ENCODE results near the gene UBE2F. TPM values are rescaled to one million over a fixed set of nuclear protein-coding genes. Genes with fewer than 3 reads are reported as not detected.

Gene UBE2F
- total RNA-seq, 1 experiment from 2014 or later, result 51.2 TPM

DNA sequence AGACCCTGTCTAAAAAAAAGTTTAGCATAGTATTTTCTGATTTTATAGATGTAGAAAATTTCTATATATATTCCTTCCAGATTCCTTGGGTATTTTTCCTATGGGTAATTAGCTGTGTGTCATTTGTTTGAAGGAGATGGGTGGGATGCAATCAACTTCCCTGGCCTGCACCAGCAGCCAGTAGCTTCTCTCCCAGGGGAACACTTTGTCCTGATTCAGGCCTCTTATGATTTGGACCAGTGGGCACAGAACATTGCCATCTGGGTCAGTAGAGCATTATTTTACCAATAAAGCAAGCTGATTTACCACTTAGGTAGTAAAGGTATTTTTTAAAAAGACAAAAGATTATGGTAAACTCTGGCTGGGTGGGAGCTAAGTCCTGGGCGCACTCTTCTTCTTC lies 26.9 kb downstream of the UBE2F start:
- H3K4me1 ChIP-seq (ENCODE audit: insufficient read depth, low read length, poor library complexity, severe bottlenecking), result no peaks in the 10 kb centered on the region
- no peaks in the 10 kb centered on the region for H3K27me3 ChIP-seq (replicated peaks; ENCODE audit: insufficient read depth, low read depth, low read length, poor library complexity)
- H3K36me3 ChIP-seq (ENCODE audit: insufficient read depth, low read length, poor library complexity, severe bottlenecking), result peaks cover 11% of the 10 kb centered on the region
- BruUV-seq (replicated peaks), result no TSS peak
- TF ChIP-seq, protein P1, sequence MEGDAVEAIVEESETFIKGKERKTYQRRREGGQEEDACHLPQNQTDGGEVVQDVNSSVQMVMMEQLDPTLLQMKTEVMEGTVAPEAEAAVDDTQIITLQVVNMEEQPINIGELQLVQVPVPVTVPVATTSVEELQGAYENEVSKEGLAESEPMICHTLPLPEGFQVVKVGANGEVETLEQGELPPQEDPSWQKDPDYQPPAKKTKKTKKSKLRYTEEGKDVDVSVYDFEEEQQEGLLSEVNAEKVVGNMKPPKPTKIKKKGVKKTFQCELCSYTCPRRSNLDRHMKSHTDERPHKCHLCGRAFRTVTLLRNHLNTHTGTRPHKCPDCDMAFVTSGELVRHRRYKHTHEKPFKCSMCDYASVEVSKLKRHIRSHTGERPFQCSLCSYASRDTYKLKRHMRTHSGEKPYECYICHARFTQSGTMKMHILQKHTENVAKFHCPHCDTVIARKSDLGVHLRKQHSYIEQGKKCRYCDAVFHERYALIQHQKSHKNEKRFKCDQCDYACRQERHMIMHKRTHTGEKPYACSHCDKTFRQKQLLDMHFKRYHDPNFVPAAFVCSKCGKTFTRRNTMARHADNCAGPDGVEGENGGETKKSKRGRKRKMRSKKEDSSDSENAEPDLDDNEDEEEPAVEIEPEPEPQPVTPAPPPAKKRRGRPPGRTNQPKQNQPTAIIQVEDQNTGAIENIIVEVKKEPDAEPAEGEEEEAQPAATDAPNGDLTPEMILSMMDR (conservative IDR thresholded peaks at IDR 0.05; ENCODE audit: low read depth, low read length), result no peak
- TF ChIP-seq EZH2 (IDR thresholded peaks at IDR 0.05; ENCODE audit: borderline replicate concordance, low read depth, low read length, poor library complexity, severe bottlenecking), result no peak
- no peak for DNase-seq (ENCODE audit: low spot score)
- ChIA-PET CTCF (no interaction called here), POLR2A (ENCODE audit: low non-redundant PET) (interaction anchor here (0.6 kb wide), 1 partner anchor 22 kb away, joined by 3 read pairs; no protein-coding TSS in a partner anchor)
- no peaks in the 10 kb centered on the region for H3K9me3 ChIP-seq (ENCODE audit: low read depth, low read length, poor library complexity, severe bottlenecking)
- no peak overlapping the region for H3K27ac ChIP-seq (ENCODE audit: low read depth, low read length, poor library complexity, severe bottlenecking)
- H3K4me3 ChIP-seq (ENCODE audit: low read depth, low read length, poor library complexity, severe bottlenecking), result no peak overlapping the region
- intact Hi-C loops (cut with micrococcal nuclease; ENCODE audit: unreplicated experiment), result no loop called here

DNA sequence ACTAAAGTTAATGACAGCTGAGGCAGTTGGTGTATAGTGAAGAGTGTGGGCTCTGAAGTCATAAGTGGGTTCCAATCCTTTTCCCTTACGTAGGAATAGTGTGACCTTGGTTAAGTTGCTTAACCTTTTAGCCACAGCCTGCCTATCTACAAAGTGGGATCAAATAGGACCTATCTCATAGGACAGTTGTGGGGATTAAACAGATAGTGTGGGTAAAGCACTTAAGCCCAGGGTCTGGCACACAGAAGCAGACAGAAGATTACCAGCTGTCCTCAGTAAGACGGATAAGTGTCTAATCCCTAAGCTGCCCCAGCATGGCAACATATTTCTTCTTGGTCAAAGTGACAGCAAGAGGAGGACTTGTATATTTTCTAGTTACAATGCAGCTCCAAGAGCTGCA lies 28.2 kb downstream of the UBE2F start:
- no peak for DNase-seq (ENCODE audit: low spot score)
- TF ChIP-seq EZH2 (IDR thresholded peaks at IDR 0.05; ENCODE audit: borderline replicate concordance, low read depth, low read length, poor library complexity, severe bottlenecking), result no peak
- TF ChIP-seq, protein P1 (conservative IDR thresholded peaks at IDR 0.05; ENCODE audit: low read depth, low read length), result no peak
- H3K36me3 ChIP-seq (ENCODE audit: insufficient read depth, low read length, poor library complexity, severe bottlenecking), result peaks cover 11% of the 10 kb centered on the region
- POLR2A ChIA-PET (ENCODE audit: low non-redundant PET), result no interaction called here
- H3K27me3 ChIP-seq (replicated peaks; ENCODE audit: insufficient read depth, low read depth, low read length, poor library complexity), result no peaks in the 10 kb centered on the region
- CTCF ChIA-PET, result no interaction called here
- no peak overlapping the region for H3K4me3 ChIP-seq (ENCODE audit: low read depth, low read length, poor library complexity, severe bottlenecking)
- intact Hi-C loops (cut with micrococcal nuclease; ENCODE audit: unreplicated experiment), result no loop called here
- BruUV-seq (replicated peaks), result no TSS peak
- H3K27ac ChIP-seq (ENCODE audit: low read depth, low read length, poor library complexity, severe bottlenecking), result no peak overlapping the region
- H3K9me3 ChIP-seq (ENCODE audit: low read depth, low read length, poor library complexity, severe bottlenecking), result peaks cover 6% of the 10 kb centered on the region
- no peaks in the 10 kb centered on the region for H3K4me1 ChIP-seq (ENCODE audit: insufficient read depth, low read length, poor library complexity, severe bottlenecking)

DNA sequence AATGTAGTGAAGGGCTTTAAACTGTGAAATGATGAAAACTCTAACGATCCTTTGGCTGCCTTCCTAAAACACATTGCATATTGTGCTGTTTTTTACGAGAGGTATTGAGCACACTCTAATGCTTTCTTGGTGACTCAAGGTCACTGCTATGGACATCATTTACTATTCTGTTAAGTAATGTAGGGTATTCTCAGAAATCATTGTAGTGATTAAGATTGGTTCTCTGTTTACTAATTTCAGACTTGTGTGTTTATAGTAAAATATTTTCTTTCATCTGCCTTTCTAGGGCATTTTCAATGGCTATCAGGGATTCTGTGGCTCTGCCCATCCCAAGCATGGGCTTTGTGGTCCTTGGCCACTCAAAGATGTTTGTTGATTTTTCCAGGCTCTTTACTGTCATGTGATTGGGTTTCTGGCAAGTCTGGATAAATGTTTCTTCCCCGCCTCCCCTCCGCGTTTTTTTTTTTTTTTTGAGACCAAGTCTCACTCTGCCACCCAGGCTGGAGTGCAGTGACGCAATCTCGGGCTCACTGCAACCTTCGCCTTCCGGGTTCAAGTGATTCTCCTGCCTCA lies 29.3 kb downstream of the UBE2F start:
- Histone ChIP-seq H3K4me3 (ENCODE audit: low read depth, low read length, poor library complexity, severe bottlenecking) (no peak overlapping the region), H3K27me3 (replicated peaks; ENCODE audit: insufficient read depth, low read depth, low read length, poor library complexity) (no peaks in the 10 kb centered on the region), H3K9me3 (ENCODE audit: low read depth, low read length, poor library complexity, severe bottlenecking) (peaks cover 6% of the 10 kb centered on the region), H3K27ac (ENCODE audit: low read depth, low read length, poor library complexity, severe bottlenecking) (no peak overlapping the region), H3K4me1 (ENCODE audit: insufficient read depth, low read length, poor library complexity, severe bottlenecking) (no peaks in the 10 kb centered on the region), H3K36me3 (ENCODE audit: insufficient read depth, low read length, poor library complexity, severe bottlenecking) (peaks cover 11% of the 10 kb centered on the region)
- ChIA-PET POLR2A (ENCODE audit: low non-redundant PET) (no interaction called here), CTCF (no interaction called here)
- TF ChIP-seq, protein P1 (conservative IDR thresholded peaks at IDR 0.05; ENCODE audit: low read depth, low read length), result no peak
- no peak for TF ChIP-seq EZH2 (IDR thresholded peaks at IDR 0.05; ENCODE audit: borderline replicate concordance, low read depth, low read length, poor library complexity, severe bottlenecking)
- BruUV-seq (replicated peaks), result no TSS peak
- no peak for DNase-seq (ENCODE audit: low spot score)
- intact Hi-C loops (cut with micrococcal nuclease; ENCODE audit: unreplicated experiment), result no loop called here

All from A673 (cell line).